Stimulated activated naive CD8-positive, alpha-beta T cell treated with anti-CD3 and anti-CD28 coated beads, Interleukin-15, Interleukin-2, amounts not matched to agents 100 ng/mL and 50 ng/mL, for 24 hours (primary cell): Measurements from ENCODE around the gene EEF1A2.

Source experiments
- H3K27ac Mint-ChIP-seq: one replicate; pipeline ENCODE4 v1.8.0; 2021; ENCODE audit warnings: mild to moderate bottlenecking, mixed read lengths
- H3K27me3 Mint-ChIP-seq: one replicate; pipeline ENCODE4 v1.8.0; 2021; ENCODE audit warnings: mixed read lengths
- H3K36me3 Mint-ChIP-seq: one replicate; pipeline ENCODE4 v1.8.0; 2021; ENCODE audit warnings: low read depth, mixed read lengths
- H3K4me1 Mint-ChIP-seq: one replicate; pipeline ENCODE4 v1.8.0; 2021; ENCODE audit warnings: low read depth, mixed read lengths
- H3K4me3 Mint-ChIP-seq: one replicate; pipeline ENCODE4 v1.8.0; 2021; ENCODE audit warnings: mild to moderate bottlenecking, mixed read lengths
- H3K9me3 Mint-ChIP-seq: one replicate; pipeline ENCODE4 v1.8.0; 2021; ENCODE audit warnings: mixed read lengths

The EEF1A2 gene

GRCh38 chr20:63531686-63532448 lies 33.0 kb upstream of the EEF1A2 start:
- Mint-ChIP-seq H3K27me3 (no peaks in the 10 kb centered on the region), H3K4me1 (peaks cover 4% of the 10 kb centered on the region), H3K4me3 (no peak overlapping the region), H3K27ac (no peak overlapping the region), H3K9me3 (no peaks in the 10 kb centered on the region), H3K36me3 (no peaks in the 10 kb centered on the region)

GRCh38 chr20:63530788-63531160 lies 31.9 kb upstream of the EEF1A2 start:
- Mint-ChIP-seq H3K4me1 (no peaks in the 10 kb centered on the region), H3K4me3 (no peak overlapping the region), H3K36me3 (no peaks in the 10 kb centered on the region), H3K27me3 (no peaks in the 10 kb centered on the region), H3K27ac (no peak overlapping the region), H3K9me3 (no peaks in the 10 kb centered on the region)

- H3K4me1 Mint-ChIP-seq, result no peaks in the 10 kb centered on the region
- H3K27ac Mint-ChIP-seq, result no peak overlapping the region
- no peak overlapping the region for H3K4me3 Mint-ChIP-seq
- H3K9me3 Mint-ChIP-seq, result no peaks in the 10 kb centered on the region
- no peaks in the 10 kb centered on the region for H3K36me3 Mint-ChIP-seq
- no peaks in the 10 kb centered on the region for H3K27me3 Mint-ChIP-seq
Measured at GRCh38 chr20:63529861-63530787, 31.2 kb upstream of the EEF1A2 start.

GRCh38 chr20:63529180-63529860 lies 30.4 kb upstream of the EEF1A2 start:
- Mint-ChIP-seq H3K4me1 (no peaks in the 10 kb centered on the region), H3K4me3 (no peak overlapping the region), H3K27me3 (no peaks in the 10 kb centered on the region), H3K9me3 (no peaks in the 10 kb centered on the region), H3K36me3 (no peaks in the 10 kb centered on the region), H3K27ac (no peak overlapping the region)

- Mint-ChIP-seq H3K36me3 (peaks cover 16% of the 10 kb centered on the region), H3K4me1 (peaks cover 8% of the 10 kb centered on the region), H3K27ac (peak overlapping the region; percentile 53), H3K27me3 (no peaks in the 10 kb centered on the region), H3K4me3 (no peak overlapping the region), H3K9me3 (peaks cover 5% of the 10 kb centered on the region)
Measured at GRCh38 chr20:63527184-63527583, 28.3 kb upstream of the EEF1A2 start.

GRCh38 chr20:63525971-63526370 lies 27.1 kb upstream of the EEF1A2 start:
- H3K27ac Mint-ChIP-seq, result no peak overlapping the region
- H3K36me3 Mint-ChIP-seq, result peaks cover 18% of the 10 kb centered on the region
- no peak overlapping the region for H3K4me3 Mint-ChIP-seq
- no peaks in the 10 kb centered on the region for H3K27me3 Mint-ChIP-seq
- peaks cover 10% of the 10 kb centered on the region for H3K4me1 Mint-ChIP-seq
- peaks cover 5% of the 10 kb centered on the region for H3K9me3 Mint-ChIP-seq

GRCh38 chr20:63525185-63525584 lies 26.3 kb upstream of the EEF1A2 start:
- Mint-ChIP-seq H3K36me3 (peaks cover 18% of the 10 kb centered on the region), H3K27me3 (no peaks in the 10 kb centered on the region), H3K9me3 (peaks cover 5% of the 10 kb centered on the region), H3K4me1 (peaks cover 10% of the 10 kb centered on the region), H3K4me3 (no peak overlapping the region), H3K27ac (no peak overlapping the region)

- H3K9me3 Mint-ChIP-seq, result peaks cover 5% of the 10 kb centered on the region
- no peak overlapping the region for H3K27ac Mint-ChIP-seq
- peaks cover 18% of the 10 kb centered on the region for H3K36me3 Mint-ChIP-seq
- H3K4me3 Mint-ChIP-seq, result no peak overlapping the region
- peaks cover 10% of the 10 kb centered on the region for H3K4me1 Mint-ChIP-seq
- H3K27me3 Mint-ChIP-seq, result no peaks in the 10 kb centered on the region
Measured at GRCh38 chr20:63522981-63523611, 24.2 kb upstream of the EEF1A2 start.

GRCh38 chr20:63522091-63522868 lies 23.4 kb upstream of the EEF1A2 start:
- peaks cover 10% of the 10 kb centered on the region for H3K4me1 Mint-ChIP-seq

GRCh38 chr20:63521602-63522001 lies 22.7 kb upstream of the EEF1A2 start:
- Mint-ChIP-seq H3K9me3 (peaks cover 5% of the 10 kb centered on the region), H3K36me3 (peaks cover 18% of the 10 kb centered on the region), H3K4me3 (peak overlapping the region; percentile 83), H3K27ac (peak overlapping the region; percentile 52), H3K27me3 (no peaks in the 10 kb centered on the region), H3K4me1 (peaks cover 10% of the 10 kb centered on the region)

More at GRCh38 chr20:63522091-63522868, 23.4 kb upstream of the EEF1A2 start:
- H3K4me3 Mint-ChIP-seq, result peak overlapping the region; percentile 47
- no peak overlapping the region for H3K27ac Mint-ChIP-seq
- H3K27me3 Mint-ChIP-seq, result no peaks in the 10 kb centered on the region
- H3K36me3 Mint-ChIP-seq, result peaks cover 18% of the 10 kb centered on the region
- H3K9me3 Mint-ChIP-seq, result peaks cover 5% of the 10 kb centered on the region

GRCh38 chr20:63520934-63521601 lies 22.2 kb upstream of the EEF1A2 start:
- Mint-ChIP-seq H3K27ac (peak overlapping the region; percentile 52), H3K36me3 (peaks cover 18% of the 10 kb centered on the region), H3K27me3 (no peaks in the 10 kb centered on the region), H3K4me3 (peak overlapping the region; percentile 83), H3K4me1 (peaks cover 10% of the 10 kb centered on the region), H3K9me3 (peaks cover 5% of the 10 kb centered on the region)

GRCh38 chr20:63520504-63520933 lies 21.6 kb upstream of the EEF1A2 start, which contains the start of gene PPDPF:
PPDPF (plus strand) TSS chr20:63520765; CDS start chr20:63521309, 544 bp downstream.
- peaks cover 18% of the 10 kb centered on the region for H3K36me3 Mint-ChIP-seq

More at GRCh38 chr20:63520504-63520933, 21.6 kb upstream of the EEF1A2 start, which contains the start of gene PPDPF:
- Mint-ChIP-seq H3K9me3 (peaks cover 5% of the 10 kb centered on the region), H3K4me1 (peaks cover 10% of the 10 kb centered on the region), H3K4me3 (peak within 1 kb of the TSS; percentile 83), H3K27me3 (no peaks in the 10 kb centered on the region), H3K27ac (peak within 1 kb of the TSS; percentile 52)
